DND-41 (cell line): ENCODE measurements around the gene COQ2.

ENCODE experiments used
- CTCF ChIP-seq: IDR thresholded peaks from 2 replicates; pipeline ENCODE4 v1.5.1; 2012; ENCODE audit warnings: borderline replicate concordance, low read length, moderate library complexity, mild to moderate bottlenecking; ENCODE audit not compliant: poor library complexity, severe bottlenecking; ENCODE audit errors: extremely low read depth
- EZH2 ChIP-seq: IDR thresholded peaks from 3 replicates; pipeline ENCODE4 v1.6.1; 2012; ENCODE audit warnings: borderline replicate concordance, low read depth, mild to moderate bottlenecking, moderate library complexity, low read length, inconsistent platforms; ENCODE audit not compliant: severe bottlenecking

- TF ChIP-seq EZH2, result no peak
- no peak for TF ChIP-seq CTCF
Measured at GRCh38 chr4:83251447-83251830, 33.2 kb downstream of the COQ2 start.
